Loucy (cell line): ENCODE results near the gene IGFL3.

Source experiments
- H2AFZ ChIP-seq: fragments of 200-600 bp; sonication (generic); 2 replicates; pipeline ENCODE4 v1.6.0; 2016; ENCODE audit warnings: antibody characterized with exemption, mild to moderate bottlenecking, low read length, moderate library complexity
- H3F3A ChIP-seq: fragments of 200-600 bp; 2 replicates; pipeline ENCODE4 v1.6.0; 2016; ENCODE audit warnings: antibody characterized with exemption, low read depth, mild to moderate bottlenecking
- H3K27me3 ChIP-seq: fragments of 200-600 bp; sonication (generic); 2 replicates; pipeline ENCODE4 v1.6.1; 2014; ENCODE audit warnings: low read length, mild to moderate bottlenecking; ENCODE audit not compliant: insufficient read depth, poor library complexity, severe bottlenecking
- H3K36me3 ChIP-seq: fragments of 200-600 bp; sonication (generic); 2 replicates; pipeline ENCODE4 v1.6.1; 2016; ENCODE audit warnings: low read length; ENCODE audit not compliant: insufficient read depth
- H3K4me1 ChIP-seq: fragments of 200-600 bp; sonication (generic); 2 replicates; pipeline ENCODE4 v1.5.1; 2014; ENCODE audit warnings: low read length, mild to moderate bottlenecking; ENCODE audit not compliant: insufficient read depth, poor library complexity, severe bottlenecking
- H3K4me2 ChIP-seq: fragments of 200-600 bp; sonication (generic); 2 replicates; pipeline ENCODE4 v1.6.0; 2014; ENCODE audit warnings: antibody characterized with exemption, low read length, low read depth, mild to moderate bottlenecking; ENCODE audit not compliant: poor library complexity, severe bottlenecking
- H3K4me3 ChIP-seq: fragments of 200-600 bp; sonication (generic); 2 replicates; pipeline ENCODE4 v1.5.1; 2014; ENCODE audit warnings: low read length, mild to moderate bottlenecking, mixed read lengths; ENCODE audit not compliant: poor library complexity, severe bottlenecking
- H3K79me2 ChIP-seq: fragments of 200-600 bp; sonication (generic); 2 replicates; pipeline ENCODE4 v1.6.1; 2014; ENCODE audit warnings: low read length; ENCODE audit not compliant: insufficient read depth
- H3K9ac ChIP-seq: fragments of 200-600 bp; sonication (generic); 2 replicates; pipeline ENCODE4 v1.6.0; 2014; ENCODE audit warnings: mild to moderate bottlenecking, low read depth, low read length, moderate library complexity; ENCODE audit not compliant: poor library complexity, severe bottlenecking
- H3K9me2 ChIP-seq: fragments of 200-600 bp; sonication (generic); replicated peaks from 2 replicates; pipeline ENCODE4 v1.6.1; 2016; ENCODE audit warnings: low read depth, low read length, mixed read lengths
- H3K9me3 ChIP-seq: fragments of 200-600 bp; sonication (generic); 2 replicates; pipeline ENCODE4 v1.6.1; 2014; ENCODE audit warnings: mild to moderate bottlenecking, antibody characterized with exemption, low read length, low read depth; ENCODE audit not compliant: insufficient read depth
- H4K20me1 ChIP-seq: fragments of 200-600 bp; sonication (generic); 2 replicates; pipeline ENCODE4 v1.6.0; 2014; ENCODE audit warnings: antibody characterized with exemption, low read length, mild to moderate bottlenecking; ENCODE audit not compliant: insufficient read depth, poor library complexity, severe bottlenecking
- EZH2phosphoT487 ChIP-seq: fragments of 200-600 bp; IDR thresholded peaks from 2 replicates; pipeline ENCODE4 v1.6.1; 2018; ENCODE audit warnings: antibody characterized with exemption, mild to moderate bottlenecking, moderate library complexity, borderline replicate concordance
- TF ChIP-seq, protein P1 (sequence below): fragments of 200-600 bp; sonication (generic); conservative IDR thresholded peaks from 2 replicates; pipeline ENCODE4 v1.5.1; 2014; ENCODE audit warnings: mild to moderate bottlenecking, antibody characterized with exemption, low read length

IGFL3 gene

DNA sequence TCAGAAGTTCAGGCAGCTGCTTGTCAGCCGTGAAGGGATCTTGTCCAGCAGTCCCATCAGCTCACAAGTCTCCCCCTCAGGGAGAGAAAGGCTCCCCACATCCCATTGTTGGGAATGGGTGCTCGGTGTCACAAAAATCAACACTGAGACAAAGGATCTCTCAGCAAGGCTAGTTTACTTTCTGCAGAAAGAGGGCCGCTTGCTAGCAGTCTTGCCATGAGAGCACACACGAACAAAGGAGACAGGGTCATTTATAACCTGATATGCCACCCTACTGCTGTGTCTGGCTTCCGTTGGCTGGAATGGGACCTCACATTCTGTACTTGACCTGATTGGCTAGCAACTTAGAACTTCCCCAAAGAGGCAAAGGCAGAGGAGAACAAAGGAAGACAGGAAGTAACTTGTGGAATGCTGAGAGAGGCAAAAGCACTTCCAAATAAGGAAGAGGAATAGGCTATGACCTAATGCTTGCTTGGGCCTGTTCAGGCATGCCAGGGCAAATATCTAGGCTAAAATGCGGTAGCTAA, 8.7 kb upstream of the IGFL3 start:
- H3K4me2 ChIP-seq = no peak overlapping the region
- no peak overlapping the region for H2AFZ ChIP-seq

DNA sequence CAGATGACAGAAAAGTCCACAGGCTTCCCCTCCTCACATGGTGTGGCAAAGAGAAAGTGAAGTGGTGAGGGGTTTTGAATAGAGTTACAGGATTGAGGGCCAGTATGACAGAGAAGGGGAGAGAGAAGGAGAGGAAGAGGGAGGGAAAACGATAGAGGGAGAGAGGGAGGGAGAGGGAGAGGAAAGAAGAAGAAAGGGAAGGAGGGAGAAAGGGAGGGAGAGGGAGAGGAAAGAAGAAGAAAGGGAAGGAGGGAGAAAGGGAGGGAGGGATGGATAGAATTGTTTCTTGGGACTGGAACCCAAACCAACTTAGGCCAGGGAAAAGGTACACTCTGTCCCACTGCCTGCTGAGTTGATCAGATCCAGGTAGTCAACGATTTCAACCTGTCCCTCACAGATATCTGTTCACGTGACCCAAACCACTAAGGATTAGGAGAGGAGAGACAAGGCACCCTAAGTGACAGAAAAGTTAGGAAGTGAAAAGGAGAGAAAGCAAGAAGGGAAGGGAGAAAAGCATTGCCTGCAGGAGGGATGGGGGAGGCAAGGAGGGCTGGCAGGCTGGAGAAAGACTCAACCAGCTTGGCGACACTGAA, 8.1 kb upstream of the IGFL3 start:
- Histone ChIP-seq H3K27me3 (no peaks in the 10 kb centered on the region), H3K9ac (no peak overlapping the region), H3K9me3 (no peaks in the 10 kb centered on the region), H2AFZ (no peak overlapping the region), H3F3A (no peaks in the 10 kb centered on the region), H3K4me3 (no peak overlapping the region), H3K79me2 (no peaks in the 10 kb centered on the region), H3K4me2 (no peak overlapping the region), H3K4me1 (no peaks in the 10 kb centered on the region), H4K20me1 (no peaks in the 10 kb centered on the region), H3K36me3 (no peaks in the 10 kb centered on the region), H3K9me2 (no peaks in the 10 kb centered on the region)
- TF ChIP-seq, protein P1, sequence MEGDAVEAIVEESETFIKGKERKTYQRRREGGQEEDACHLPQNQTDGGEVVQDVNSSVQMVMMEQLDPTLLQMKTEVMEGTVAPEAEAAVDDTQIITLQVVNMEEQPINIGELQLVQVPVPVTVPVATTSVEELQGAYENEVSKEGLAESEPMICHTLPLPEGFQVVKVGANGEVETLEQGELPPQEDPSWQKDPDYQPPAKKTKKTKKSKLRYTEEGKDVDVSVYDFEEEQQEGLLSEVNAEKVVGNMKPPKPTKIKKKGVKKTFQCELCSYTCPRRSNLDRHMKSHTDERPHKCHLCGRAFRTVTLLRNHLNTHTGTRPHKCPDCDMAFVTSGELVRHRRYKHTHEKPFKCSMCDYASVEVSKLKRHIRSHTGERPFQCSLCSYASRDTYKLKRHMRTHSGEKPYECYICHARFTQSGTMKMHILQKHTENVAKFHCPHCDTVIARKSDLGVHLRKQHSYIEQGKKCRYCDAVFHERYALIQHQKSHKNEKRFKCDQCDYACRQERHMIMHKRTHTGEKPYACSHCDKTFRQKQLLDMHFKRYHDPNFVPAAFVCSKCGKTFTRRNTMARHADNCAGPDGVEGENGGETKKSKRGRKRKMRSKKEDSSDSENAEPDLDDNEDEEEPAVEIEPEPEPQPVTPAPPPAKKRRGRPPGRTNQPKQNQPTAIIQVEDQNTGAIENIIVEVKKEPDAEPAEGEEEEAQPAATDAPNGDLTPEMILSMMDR = no peak
- no peak for TF ChIP-seq EZH2phosphoT487

More for the DNA sequence above, 8.7 kb upstream of the IGFL3 start:
- no peaks in the 10 kb centered on the region for H3K79me2 ChIP-seq
- no peak overlapping the region for H3K9ac ChIP-seq
- H3K4me3 ChIP-seq = no peak overlapping the region
- no peaks in the 10 kb centered on the region for H3F3A ChIP-seq
- TF ChIP-seq EZH2phosphoT487 = no peak
- TF ChIP-seq, protein P1 = no peak
- no peaks in the 10 kb centered on the region for H3K27me3 ChIP-seq
- no peaks in the 10 kb centered on the region for H3K4me1 ChIP-seq
- no peaks in the 10 kb centered on the region for H3K9me2 ChIP-seq
- no peaks in the 10 kb centered on the region for H3K9me3 ChIP-seq
- H4K20me1 ChIP-seq = no peaks in the 10 kb centered on the region
- H3K36me3 ChIP-seq = no peaks in the 10 kb centered on the region

DNA sequence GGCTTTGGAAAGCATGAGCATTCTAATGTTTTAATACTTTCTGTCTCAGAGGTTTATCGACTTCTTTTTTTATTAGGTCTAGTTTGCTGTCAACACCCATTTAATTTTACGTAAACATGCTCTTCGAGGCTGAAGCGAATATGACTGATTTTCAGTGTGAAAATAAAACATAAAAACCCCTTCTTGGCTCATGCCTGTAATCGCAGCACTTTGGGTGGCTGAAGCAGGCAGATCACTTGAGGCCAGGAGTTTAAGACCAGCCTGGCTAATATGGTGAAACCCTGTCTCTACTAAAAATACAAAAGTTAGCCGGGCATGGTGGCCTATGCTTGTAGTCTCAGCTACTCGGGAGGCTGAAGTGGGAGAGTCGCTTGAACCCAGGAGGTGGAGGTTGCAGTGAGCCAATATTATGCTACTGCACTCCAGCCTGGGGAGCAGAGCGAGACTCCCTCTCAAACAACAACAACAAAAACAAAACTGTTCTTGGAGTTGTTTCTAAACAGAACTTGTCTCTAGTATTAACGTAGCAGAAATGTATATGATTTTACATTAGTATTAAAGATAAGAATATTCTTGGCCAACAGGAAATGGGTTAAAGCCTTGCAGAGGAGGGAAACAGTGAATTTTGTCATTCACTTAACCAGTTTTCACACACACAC, 7.1 kb upstream of the IGFL3 start:
- Histone ChIP-seq H3K27me3 (no peaks in the 10 kb centered on the region), H3K9me3 (no peaks in the 10 kb centered on the region), H3K36me3 (no peaks in the 10 kb centered on the region), H2AFZ (no peak overlapping the region), H3K4me1 (no peaks in the 10 kb centered on the region), H3K4me3 (no peak overlapping the region), H3K4me2 (no peak overlapping the region), H3K9ac (no peak overlapping the region), H3K79me2 (no peaks in the 10 kb centered on the region), H4K20me1 (no peaks in the 10 kb centered on the region), H3F3A (no peaks in the 10 kb centered on the region), H3K9me2 (no peaks in the 10 kb centered on the region)
- TF ChIP-seq EZH2phosphoT487 = no peak
- TF ChIP-seq, protein P1 = no peak
